Caco-2 (cell line): Measurements from ENCODE around the gene GRM7. TPM values are rescaled to one million over a fixed set of nuclear protein-coding genes. Genes with fewer than 3 reads are reported as not detected.

Experiments used
- BruUV-seq: library from RNA; stranded (reverse); fragments of 400-500 nt; replicated peaks from 2 replicates; lab custom pipeline; 2021; lab: Mats Ljungman, UMichigan
- CTCF ChIA-PET: fragments of 300-600 bp; sonication (Branson Sonifier 250); formaldehyde crosslinking; loops from one replicate; lab custom pipeline; 2022; ENCODE audit warnings: antibody characterized with exemption; lab: Charles Lee
- POLR2A ChIA-PET: fragments of 300-600 bp; sonication (Branson Sonifier 250); formaldehyde crosslinking; loops from one replicate; lab custom pipeline; 2022; ENCODE audit warnings: antibody characterized with exemption; lab: Charles Lee
- DNase-seq, 2 experiments: peaks; one replicate each; pipeline versions ENCODE4 v3.0.0 to v3.0.0-alpha.2; 2020 to 2022
- H3K27me3 ChIP-seq: replicated peaks from 2 replicates; pipeline ENCODE4 v1.6.0; 2011; ENCODE audit warnings: low read length; ENCODE audit not compliant: control insufficient read depth, insufficient read depth
- H3K36me3 ChIP-seq: 2 replicates; pipeline ENCODE4 v1.5.1; 2011; ENCODE audit warnings: low read length; ENCODE audit not compliant: control insufficient read depth, insufficient read depth
- H3K4me1 ChIP-seq: fragments of 250-450 bp; sonication (Bioruptor Pico); 2 replicates; pipeline ENCODE4 v1.5.1; 2020; ENCODE audit warnings: mild to moderate bottlenecking
- H3K4me3 ChIP-seq: 2 replicates; pipeline ENCODE4 v1.5.1; 2011; ENCODE audit warnings: low read depth, mild to moderate bottlenecking, control low read depth, low read length
- H3K9me3 ChIP-seq: fragments of 250-450 bp; sonication (Bioruptor Pico); 2 replicates; pipeline ENCODE4 v1.5.1; 2020; ENCODE audit warnings: mild to moderate bottlenecking, moderate library complexity
- H3K27ac Mint-ChIP-seq: one replicate; pipeline ENCODE4 v1.8.0; 2022; ENCODE audit warnings: mixed read lengths; ENCODE audit not compliant: unreplicated experiment
- H3K27me3 Mint-ChIP-seq: one replicate; pipeline ENCODE4 v1.8.0; 2022; ENCODE audit warnings: mixed read lengths; ENCODE audit not compliant: insufficient read depth, unreplicated experiment
- H3K36me3 Mint-ChIP-seq: one replicate; pipeline ENCODE4 v1.8.0; 2022; ENCODE audit warnings: mild to moderate bottlenecking, mixed read lengths; ENCODE audit not compliant: insufficient read depth, unreplicated experiment
- H3K4me1 Mint-ChIP-seq: one replicate; pipeline ENCODE4 v1.8.0; 2022; ENCODE audit warnings: low read depth, mixed read lengths; ENCODE audit not compliant: unreplicated experiment
- H3K4me3 Mint-ChIP-seq: one replicate; pipeline ENCODE4 v1.8.0; 2022; ENCODE audit warnings: mild to moderate bottlenecking, moderate library complexity, mixed read lengths; ENCODE audit not compliant: unreplicated experiment
- H3K9me3 Mint-ChIP-seq: one replicate; pipeline ENCODE4 v1.8.0; 2022; ENCODE audit warnings: mixed read lengths; ENCODE audit not compliant: unreplicated experiment
- intact Hi-C: fragments of 100-400 bp; cut with micrococcal nuclease; formaldehyde crosslinking; loops from one replicate; pipeline ENCODE4 v1.10.0; 2022; ENCODE audit not compliant: unreplicated experiment
- total RNA-seq: library from RNA; stranded (reverse); gene quantifications from 2 replicates; pipeline ENCODE4 v1.2.3, GENCODE V29; 2022
- TF ChIP-seq, protein P1 (sequence below), 2 experiments: fragments of 200-600 bp in 1 of 2; IDR thresholded peaks; 1 replicate in 1 of 2; 2 replicates in 1 of 2; pipeline versions ENCODE4 v1.5.1 to v1.8.0; 2011 to 2022; ENCODE audit warnings: antibody characterized with exemption in 1 of 2, control low read depth in 1 of 2, inconsistent platforms in 1 of 2, low read depth in 1 of 2, low read length in 1 of 2, mild to moderate bottlenecking in 1 of 2, moderate library complexity in 1 of 2; ENCODE audit not compliant: insufficient read depth in 1 of 2, severe bottlenecking in 1 of 2, unreplicated experiment in 1 of 2

GRM7 gene
- total RNA-seq, 1 experiment from 2014 or later = not detected

DNA sequence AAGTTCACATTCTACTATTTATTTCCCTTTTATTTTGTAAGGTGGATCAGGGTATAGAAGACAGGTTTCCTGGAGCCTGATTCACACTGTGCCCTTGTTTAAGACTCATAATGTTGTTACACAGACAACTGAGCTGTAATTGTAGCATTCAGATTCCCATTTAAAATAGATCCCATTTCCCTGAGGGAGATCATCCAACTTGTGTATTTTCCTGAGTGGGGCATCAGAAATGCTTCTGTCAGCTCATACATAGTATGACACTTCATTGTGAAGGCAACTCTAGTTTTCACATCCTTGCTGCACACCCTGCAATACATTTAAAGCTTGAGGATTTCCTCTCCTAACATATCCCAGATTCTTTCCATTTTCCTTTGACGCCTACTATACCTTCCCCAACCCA is 659.7 kb downstream of the GRM7 start:
- BruUV-seq = no TSS peak
- POLR2A ChIA-PET = no interaction called here
- TF ChIP-seq, protein P1, sequence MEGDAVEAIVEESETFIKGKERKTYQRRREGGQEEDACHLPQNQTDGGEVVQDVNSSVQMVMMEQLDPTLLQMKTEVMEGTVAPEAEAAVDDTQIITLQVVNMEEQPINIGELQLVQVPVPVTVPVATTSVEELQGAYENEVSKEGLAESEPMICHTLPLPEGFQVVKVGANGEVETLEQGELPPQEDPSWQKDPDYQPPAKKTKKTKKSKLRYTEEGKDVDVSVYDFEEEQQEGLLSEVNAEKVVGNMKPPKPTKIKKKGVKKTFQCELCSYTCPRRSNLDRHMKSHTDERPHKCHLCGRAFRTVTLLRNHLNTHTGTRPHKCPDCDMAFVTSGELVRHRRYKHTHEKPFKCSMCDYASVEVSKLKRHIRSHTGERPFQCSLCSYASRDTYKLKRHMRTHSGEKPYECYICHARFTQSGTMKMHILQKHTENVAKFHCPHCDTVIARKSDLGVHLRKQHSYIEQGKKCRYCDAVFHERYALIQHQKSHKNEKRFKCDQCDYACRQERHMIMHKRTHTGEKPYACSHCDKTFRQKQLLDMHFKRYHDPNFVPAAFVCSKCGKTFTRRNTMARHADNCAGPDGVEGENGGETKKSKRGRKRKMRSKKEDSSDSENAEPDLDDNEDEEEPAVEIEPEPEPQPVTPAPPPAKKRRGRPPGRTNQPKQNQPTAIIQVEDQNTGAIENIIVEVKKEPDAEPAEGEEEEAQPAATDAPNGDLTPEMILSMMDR (IDR thresholded peaks at IDR 0.05; ENCODE audit: insufficient read depth in 1 of 2, low read depth in 1 of 2, low read length in 1 of 2, severe bottlenecking in 1 of 2, unreplicated experiment in 1 of 2) = no peak

DNA sequence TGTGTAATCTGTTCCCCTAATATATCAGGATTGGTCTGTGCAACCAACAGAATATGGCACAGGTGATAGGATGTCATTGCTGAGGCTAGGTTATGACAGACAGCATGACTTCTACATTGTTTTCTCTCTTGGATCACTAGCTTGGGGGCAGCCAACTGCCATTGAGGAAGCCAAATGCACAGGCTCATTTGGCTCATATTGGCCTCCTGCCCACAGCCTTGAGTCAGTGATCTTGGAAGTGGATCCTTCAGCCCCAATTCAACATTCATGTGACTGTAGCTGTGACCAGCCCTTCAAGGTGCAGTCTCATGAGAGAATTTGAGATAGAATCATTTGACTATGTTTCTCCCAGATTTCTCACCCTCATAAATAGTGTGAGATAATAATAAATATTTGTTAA is 675.6 kb downstream of the GRM7 start:
- Mint-ChIP-seq H3K9me3 (no peaks in the 10 kb centered on the region), H3K4me1 (no peaks in the 10 kb centered on the region), H3K27me3 (peaks cover 4% of the 10 kb centered on the region), H3K36me3 (no peaks in the 10 kb centered on the region), H3K4me3 (no peak overlapping the region), H3K27ac (no peak overlapping the region)
- H3K4me3 ChIP-seq = no peak overlapping the region
- no peaks in the 10 kb centered on the region for H3K36me3 ChIP-seq
- BruUV-seq = no TSS peak
- H3K4me1 ChIP-seq = no peaks in the 10 kb centered on the region
- intact Hi-C loops = no loop called here
- no peaks in the 10 kb centered on the region for H3K9me3 ChIP-seq
- TF ChIP-seq, protein P1 (IDR thresholded peaks at IDR 0.05; ENCODE audit: insufficient read depth in 1 of 2, low read depth in 1 of 2, low read length in 1 of 2, severe bottlenecking in 1 of 2, unreplicated experiment in 1 of 2) = no peak
- DNase-seq = no peak
- ChIA-PET POLR2A (no interaction called here), CTCF (no interaction called here)
- no peaks in the 10 kb centered on the region for H3K27me3 ChIP-seq

More for the DNA sequence above, 659.7 kb downstream of the GRM7 start:
- Histone ChIP-seq H3K36me3 (no peaks in the 10 kb centered on the region), H3K4me3 (no peak overlapping the region), H3K9me3 (no peaks in the 10 kb centered on the region), H3K27me3 (no peaks in the 10 kb centered on the region), H3K4me1 (no peaks in the 10 kb centered on the region)
- Mint-ChIP-seq H3K27me3 (peaks cover 2% of the 10 kb centered on the region), H3K36me3 (no peaks in the 10 kb centered on the region), H3K9me3 (no peaks in the 10 kb centered on the region), H3K4me3 (no peak overlapping the region), H3K27ac (no peak overlapping the region), H3K4me1 (no peaks in the 10 kb centered on the region)
- DNase-seq = no peak
- CTCF ChIA-PET = no interaction called here
- intact Hi-C loops = no loop called here

DNA sequence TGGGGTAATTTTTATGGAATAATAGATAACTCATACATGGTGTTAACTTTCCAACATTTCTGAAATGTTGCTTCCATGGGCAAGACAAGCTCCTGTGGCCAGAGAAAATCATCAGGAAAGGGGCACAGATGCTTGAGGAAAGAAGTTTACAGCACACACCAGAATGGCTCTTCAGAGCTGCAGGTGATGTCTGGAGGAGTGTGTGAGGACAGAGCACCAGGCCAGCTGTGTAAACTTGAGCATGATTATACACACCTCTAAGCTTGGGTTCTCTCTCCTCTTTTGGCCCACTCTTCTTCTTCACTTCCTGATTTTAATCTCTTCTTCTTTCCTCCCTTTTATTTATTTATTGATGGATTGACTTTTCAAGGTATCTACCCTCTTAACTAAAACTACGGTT is 676.0 kb downstream of the GRM7 start:
- DNase-seq = no peak
- intact Hi-C loops = no loop called here
- H3K4me3 Mint-ChIP-seq = no peak overlapping the region
- no peaks in the 10 kb centered on the region for H3K36me3 Mint-ChIP-seq
- H3K4me1 Mint-ChIP-seq = no peaks in the 10 kb centered on the region
- no TSS peak for BruUV-seq
- H3K27ac Mint-ChIP-seq = no peak overlapping the region
- no peaks in the 10 kb centered on the region for H3K27me3 ChIP-seq
- H3K4me1 ChIP-seq = no peaks in the 10 kb centered on the region
- ChIA-PET CTCF (no interaction called here), POLR2A (no interaction called here)
- TF ChIP-seq, protein P1 (IDR thresholded peaks at IDR 0.05; ENCODE audit: insufficient read depth in 1 of 2, low read depth in 1 of 2, low read length in 1 of 2, severe bottlenecking in 1 of 2, unreplicated experiment in 1 of 2) = no peak
- no peaks in the 10 kb centered on the region for H3K36me3 ChIP-seq
- H3K9me3 Mint-ChIP-seq = no peaks in the 10 kb centered on the region
- no peaks in the 10 kb centered on the region for H3K9me3 ChIP-seq
- H3K4me3 ChIP-seq = no peak overlapping the region
- peaks cover 4% of the 10 kb centered on the region for H3K27me3 Mint-ChIP-seq
